Gastroesophageal sphincter (tissue), 3 donors: ENCODE results near the gene TBC1D14.

Experiments used
- CTCF ChIP-seq, 4 experiments: fragments of 200-600 bp in 2 of 4; fragments of 450-650 bp in 2 of 4; sonication (generic) in 1 of 4; IDR thresholded peaks; one replicate each; pipeline ENCODE4 v1.5.1; 2017 to 2019; ENCODE audit warnings: antibody characterized with exemption in 4 of 4, mild to moderate bottlenecking in 2 of 4, moderate library complexity in 2 of 4
- EP300 ChIP-seq: sonication (generic); formaldehyde crosslinking; IDR thresholded peaks from one replicate; pipeline ENCODE4 v1.6.1; 2017; ENCODE audit warnings: antibody characterized with exemption, mild to moderate bottlenecking
- POLR2A ChIP-seq, 2 donors: fragments of 450-650 bp; IDR thresholded peaks; one replicate each; pipeline ENCODE4 v1.6.1; 2017; ENCODE audit warnings: antibody characterized with exemption in 2 of 2, mild to moderate bottlenecking in 2 of 2, moderate library complexity in 1 of 2
- POLR2AphosphoS5 ChIP-seq: sonication (generic); formaldehyde crosslinking; IDR thresholded peaks from one replicate; pipeline ENCODE4 v1.6.1; 2017; ENCODE audit warnings: antibody characterized with exemption

GRCh38 chr4:6881908-6882307 lies 27.7 kb upstream of the TBC1D14 start:
- TF ChIP-seq CTCF (IDR thresholded peaks at IDR 0.05) (no peak), POLR2A (IDR thresholded peaks at IDR 0.05) (no peak), EP300 (no peak), POLR2AphosphoS5 (no peak)
